SK-N-SH (cell line): ENCODE measurements around the gene RORB.

ENCODE experiments used
- CTCF ChIP-seq: fragments of 200-600 bp; sonication (generic); IDR thresholded peaks from 2 replicates; pipeline ENCODE4 v1.6.1; 2017; ENCODE audit warnings: antibody characterized with exemption, mild to moderate bottlenecking, moderate library complexity
- NFIC ChIP-seq: IDR thresholded peaks from 2 replicates; pipeline ENCODE4 v1.4.0; 2012; ENCODE audit warnings: borderline replicate concordance
- PBX3 ChIP-seq: IDR thresholded peaks from 2 replicates; pipeline ENCODE4; 2012
- POLR2AphosphoS5 ChIP-seq: IDR thresholded peaks from 2 replicates; pipeline ENCODE4 v1.6.1; 2012; ENCODE audit warnings: low read depth, low read length
- REST ChIP-seq: IDR thresholded peaks from 2 replicates; pipeline ENCODE4 v1.6.1; 2012; ENCODE audit warnings: mild to moderate bottlenecking, low read depth, low read length, moderate library complexity
- TF ChIP-seq, protein P1 (sequence below): IDR thresholded peaks from 2 replicates; pipeline ENCODE4 v1.4.0; 2012; ENCODE audit warnings: low read depth

GRCh38 chr9:74691058-74691457 is 193.9 kb downstream of the RORB start:
- TF ChIP-seq CTCF = no peak
- no peak for TF ChIP-seq NFIC
- TF ChIP-seq, protein P1, sequence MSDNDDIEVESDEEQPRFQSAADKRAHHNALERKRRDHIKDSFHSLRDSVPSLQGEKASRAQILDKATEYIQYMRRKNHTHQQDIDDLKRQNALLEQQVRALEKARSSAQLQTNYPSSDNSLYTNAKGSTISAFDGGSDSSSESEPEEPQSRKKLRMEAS = no peak
- TF ChIP-seq POLR2AphosphoS5 = no peak
- TF ChIP-seq REST = no peak
- no peak for TF ChIP-seq PBX3
